Mucosa of gallbladder (tissue), 1 donor: ENCODE results near the gene PNPO. TPM values are rescaled to one million over a fixed set of nuclear protein-coding genes. Genes with fewer than 3 reads are reported as not detected.

Experiments
- DNase-seq: peaks from one replicate; pipeline ENCODE4 v3.0.0-alpha.2; 2020; ENCODE audit warnings: low spot score
- total RNA-seq: library from RNA; stranded (reverse); gene quantifications from one replicate; pipeline ENCODE4 v1.2.1, GENCODE V29; 2021
- donor health status: DM: no; HTN: no; CAD: no.

PNPO gene
- total RNA-seq, 1 donor from 2014 or later, result 43.2 TPM

- DNase-seq, result peak; percentile 66
Observed at GRCh38 chr17:47949946-47950345, 8.6 kb downstream of the PNPO start.

GRCh38 chr17:47950448-47950847, 9.1 kb downstream of the PNPO start:
- DNase-seq, result no peak

GRCh38 chr17:47952171-47953021, 11.0 kb downstream of the PNPO start:
- DNase-seq, result peak; percentile 75

GRCh38 chr17:47953909-47954308, 12.5 kb downstream of the PNPO start:
- no peak for DNase-seq

- DNase-seq, result peak; percentile 82
Observed at GRCh38 chr17:47955497-47956461, 14.4 kb downstream of the PNPO start.

DNA sequence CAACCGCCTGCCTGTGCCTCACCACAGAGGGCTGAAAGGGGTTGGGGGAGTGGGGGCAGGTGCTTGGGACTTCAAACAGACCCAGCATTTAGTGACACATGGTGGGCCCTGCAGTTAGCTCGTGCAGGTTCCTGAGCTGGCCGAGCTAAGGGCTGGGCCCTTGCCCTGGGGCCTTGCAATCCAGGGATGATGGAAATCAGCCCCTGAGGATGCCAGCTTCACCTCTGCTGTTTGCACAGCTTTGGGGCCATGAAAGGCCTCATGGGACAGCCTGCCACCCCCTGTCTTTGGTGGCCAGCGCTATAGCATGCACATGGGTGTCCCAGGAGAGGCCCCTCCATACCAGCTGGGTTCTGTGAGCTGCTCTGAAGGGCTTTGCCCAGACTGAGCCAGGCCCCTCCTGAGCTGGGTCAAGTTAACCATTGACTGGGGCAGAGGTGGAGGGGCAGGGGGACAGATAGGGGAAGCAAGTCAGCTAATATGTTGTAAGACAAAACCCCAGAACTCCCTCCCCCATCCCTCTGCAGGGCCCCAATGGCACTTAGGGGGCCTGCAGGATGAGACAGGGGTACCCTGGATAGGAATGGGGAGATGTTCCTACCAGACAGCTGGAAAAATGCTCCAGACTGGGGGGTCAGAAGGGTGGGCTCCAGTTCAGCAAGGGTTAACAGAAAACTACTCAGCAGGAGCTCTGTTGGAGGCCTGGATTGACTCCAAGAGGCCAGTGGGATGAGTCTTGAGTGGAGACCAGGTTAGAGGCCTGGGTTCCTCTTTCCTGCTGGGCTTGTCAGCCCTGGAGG, 15.6 kb downstream of the PNPO start:
- no peak for DNase-seq

- peak; percentile 88 for DNase-seq
Observed at GRCh38 chr17:47957591-47958490, 16.5 kb downstream of the PNPO start, which contains the start of gene PRR15L. TSS of gene PRR15L (minus strand) at chr17:47957883. CDS start at chr17:47953234, 4,649 bp downstream.

DNA sequence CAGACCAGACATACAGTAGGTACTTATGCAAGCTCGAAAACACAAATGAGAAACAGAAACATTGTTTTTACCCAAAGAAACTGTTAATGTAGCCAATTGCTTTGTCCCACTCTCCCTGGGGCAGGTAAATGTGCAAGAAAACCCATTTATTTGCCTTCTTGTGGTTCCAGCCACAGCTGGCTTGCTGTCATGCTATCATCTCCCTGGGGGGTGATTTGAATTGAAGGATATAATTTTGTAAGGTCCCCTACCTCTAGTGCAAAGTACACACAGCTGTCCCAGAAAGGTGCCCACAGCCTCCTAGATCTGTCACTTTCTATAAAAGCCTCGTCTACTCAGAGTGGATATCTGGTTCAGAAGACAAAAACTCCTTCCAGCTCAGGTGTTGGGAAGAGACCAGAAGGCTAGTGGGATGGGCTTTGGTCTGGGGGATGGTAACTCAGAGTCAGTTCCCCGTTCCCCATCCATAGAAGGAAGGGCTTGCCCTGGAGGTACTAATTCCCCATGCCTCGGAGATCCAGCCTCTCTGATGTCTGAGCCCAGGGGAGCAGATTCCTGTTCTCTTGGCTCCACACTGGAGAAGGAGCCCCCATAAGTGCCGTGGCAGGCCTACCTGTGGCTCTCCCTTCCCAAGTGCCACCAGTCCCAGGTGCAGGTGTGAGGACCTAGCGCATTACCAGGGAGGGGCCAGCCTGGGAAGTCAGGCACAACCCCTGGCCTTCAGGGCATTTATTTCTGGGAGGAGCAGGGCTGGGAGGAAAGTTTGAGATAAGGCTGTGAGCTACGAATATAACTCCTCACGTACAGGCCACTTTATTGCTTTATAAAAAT, 18.7 kb downstream of the PNPO start:
- no peak for DNase-seq

- no peak for DNase-seq
Observed at GRCh38 chr17:47961406-47961805, 20.0 kb downstream of the PNPO start.

GRCh38 chr17:47962901-47963300, 21.5 kb downstream of the PNPO start:
- DNase-seq, result no peak

DNA sequence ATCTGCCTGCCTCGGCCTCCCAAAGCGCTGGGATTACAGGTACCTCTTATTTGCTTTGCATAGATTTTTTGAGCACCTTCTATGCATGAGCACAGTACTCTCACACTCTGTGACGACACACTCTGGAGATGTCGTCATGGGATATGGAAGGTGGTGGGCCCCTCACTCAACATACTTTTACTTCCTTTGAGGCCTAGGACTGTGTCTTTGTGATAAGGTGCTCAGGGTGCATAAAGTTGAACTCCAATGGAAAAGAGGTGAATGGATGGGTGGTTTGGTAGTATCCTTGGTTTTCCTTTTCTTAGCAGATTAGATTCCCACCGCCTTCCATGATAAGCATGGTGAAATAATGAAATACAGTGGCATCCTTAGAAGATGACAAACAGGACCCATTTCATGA, 23.5 kb downstream of the PNPO start:
- DNase-seq, result no peak

GRCh38 chr17:47966079-47966519, 24.7 kb downstream of the PNPO start:
- no peak for DNase-seq

- DNase-seq, result no peak
Observed at GRCh38 chr17:47967607-47968252, 26.4 kb downstream of the PNPO start.

GRCh38 chr17:47968836-47969235, 27.5 kb downstream of the PNPO start:
- no peak for DNase-seq

- DNase-seq, result no peak
Observed at GRCh38 chr17:47969930-47970724, 28.8 kb downstream of the PNPO start.

DNA sequence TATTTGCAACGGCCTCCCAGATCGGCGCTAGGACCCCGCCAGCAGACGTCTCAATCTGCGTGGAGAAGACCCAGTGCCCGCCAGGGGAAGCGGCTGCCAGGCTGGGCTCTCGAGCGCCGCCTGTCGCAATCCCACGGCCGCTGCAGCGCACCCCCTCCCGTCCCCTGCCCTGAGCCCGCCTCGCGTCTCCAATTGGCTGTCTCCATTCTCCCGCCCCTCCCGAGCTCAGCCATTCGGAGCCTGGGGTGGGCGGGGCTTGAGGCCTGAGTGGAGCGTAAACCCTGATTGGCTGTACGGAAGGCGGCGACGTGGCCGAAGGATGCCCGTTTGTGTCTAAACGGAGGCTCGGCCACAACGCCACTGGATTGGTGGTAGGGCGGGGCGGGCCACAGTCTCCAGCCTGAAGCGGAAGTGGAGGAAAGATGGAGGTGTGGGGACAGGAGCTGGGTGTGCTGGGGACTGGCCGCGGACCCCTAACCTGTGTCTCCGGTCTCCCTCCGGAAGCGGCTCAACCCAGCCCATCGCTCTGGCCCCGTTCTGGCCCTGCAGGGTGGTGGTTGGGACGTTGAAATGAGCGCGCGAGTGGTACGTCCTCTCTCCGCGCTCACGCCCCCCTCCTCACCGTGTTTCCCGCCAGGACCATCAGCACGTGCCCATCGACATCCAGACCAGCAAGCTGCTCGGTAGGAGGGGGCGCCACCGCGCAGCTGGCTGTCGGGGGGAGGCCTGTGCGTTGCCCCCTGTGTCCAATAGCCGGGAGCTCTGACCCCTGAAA, 29.5 kb downstream of the PNPO start, which contains the start of gene CDK5RAP3:
CDK5RAP3 (plus strand) TSS at position 389 of the 775 bp plus-strand sequence; CDS start at position 423, 34 bp downstream.
- peak; percentile 100 for DNase-seq

- DNase-seq, result no peak
Observed at GRCh38 chr17:47973541-47973940, 32.2 kb downstream of the PNPO start.
